MCF 10A (cell line): ENCODE results near the gene PIGA. TPM values are rescaled to one million over a fixed set of nuclear protein-coding genes. Genes with fewer than 3 reads are reported as not detected.

Experiments used
- BruUV-seq: library from RNA; stranded (reverse); fragments of 400-500 nt; replicated peaks from 2 replicates; lab custom pipeline; 2021; lab: Mats Ljungman, UMichigan
- CTCF ChIA-PET: fragments of 300-600 bp; sonication (Branson Sonifier 250); formaldehyde crosslinking; extraction: SDS; loops from one replicate; lab custom pipeline; 2021; ENCODE audit warnings: antibody characterized with exemption, inconsistent platforms; lab: Yijun Ruan, JAX
- POLR2A ChIA-PET: fragments of 300-600, 350-650 bp; sonication (Branson Sonifier 250); formaldehyde crosslinking; extraction: SDS; loops from one replicate; lab custom pipeline; 2020; ENCODE audit warnings: antibody characterized with exemption, inconsistent platforms; lab: Yijun Ruan, JAX
- DNase-seq: peaks from one replicate; pipeline ENCODE4 v3.0.0-alpha.2; 2018; ENCODE audit not compliant: unreplicated experiment
- H3K27ac Mint-ChIP-seq: one replicate; pipeline ENCODE4 v1.8.0; 2022; ENCODE audit warnings: mild to moderate bottlenecking, low read depth, mixed read lengths; ENCODE audit not compliant: unreplicated experiment
- H3K27me3 Mint-ChIP-seq: one replicate; pipeline ENCODE4 v1.8.0; 2022; ENCODE audit warnings: mixed read lengths; ENCODE audit not compliant: insufficient read depth, unreplicated experiment
- H3K36me3 Mint-ChIP-seq: one replicate; pipeline ENCODE4 v1.8.0; 2022; ENCODE audit warnings: mild to moderate bottlenecking, moderate library complexity, mixed read lengths; ENCODE audit not compliant: insufficient read depth, unreplicated experiment
- H3K4me1 Mint-ChIP-seq: one replicate; pipeline ENCODE4 v1.8.0; 2022; ENCODE audit warnings: mixed read lengths; ENCODE audit not compliant: insufficient read depth, unreplicated experiment
- H3K4me3 Mint-ChIP-seq: one replicate; pipeline ENCODE4 v1.8.0; 2022; ENCODE audit warnings: mild to moderate bottlenecking, moderate library complexity, mixed read lengths; ENCODE audit not compliant: unreplicated experiment
- H3K9me3 Mint-ChIP-seq: one replicate; pipeline ENCODE4 v1.8.0; 2022; ENCODE audit warnings: mixed read lengths; ENCODE audit not compliant: unreplicated experiment
- intact Hi-C: fragments of 100-400 bp; cut with micrococcal nuclease; formaldehyde crosslinking; loops from 2 replicates; pipeline ENCODE4 v1.14.1; 2022
- total RNA-seq: library from RNA; stranded (reverse); gene quantifications from 2 replicates; pipeline ENCODE4 v1.2.3, GENCODE V29; 2022
- TF ChIP-seq, protein P1 (sequence below): fragments of 200-600 bp; IDR thresholded peaks from one replicate; pipeline ENCODE4 v1.8.0; 2022; ENCODE audit warnings: antibody characterized with exemption, mild to moderate bottlenecking; ENCODE audit not compliant: unreplicated experiment

Gene PIGA
- total RNA-seq, 1 experiment from 2014 or later: 17.3 TPM

DNA sequence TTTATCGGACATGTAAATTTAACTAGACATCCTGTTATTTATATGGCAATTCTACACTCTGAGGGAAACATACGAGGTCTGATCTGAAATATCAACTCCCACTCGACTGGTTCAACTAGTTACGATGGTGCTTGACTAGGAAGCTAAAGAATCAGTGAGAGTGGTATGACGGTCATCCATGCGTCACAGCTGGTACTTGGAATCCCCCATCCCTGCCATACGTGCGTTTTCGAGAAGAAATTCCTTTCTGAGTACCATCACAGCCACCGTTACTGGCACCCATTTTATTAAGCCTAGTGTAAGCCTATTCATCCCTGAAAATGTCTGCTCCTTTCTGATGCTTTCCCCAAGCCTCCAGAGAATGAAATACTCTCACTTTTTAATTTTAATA is 695 bp upstream of the PIGA start:
- Mint-ChIP-seq H3K36me3 (no peaks in the 10 kb centered on the region), H3K27me3 (peaks cover 51% of the 10 kb centered on the region), H3K27ac (peak overlapping the region; percentile 88), H3K4me3 (peak overlapping the region; percentile 80), H3K9me3 (no peaks in the 10 kb centered on the region), H3K4me1 (peaks cover 5% of the 10 kb centered on the region)
- TF ChIP-seq, protein P1, sequence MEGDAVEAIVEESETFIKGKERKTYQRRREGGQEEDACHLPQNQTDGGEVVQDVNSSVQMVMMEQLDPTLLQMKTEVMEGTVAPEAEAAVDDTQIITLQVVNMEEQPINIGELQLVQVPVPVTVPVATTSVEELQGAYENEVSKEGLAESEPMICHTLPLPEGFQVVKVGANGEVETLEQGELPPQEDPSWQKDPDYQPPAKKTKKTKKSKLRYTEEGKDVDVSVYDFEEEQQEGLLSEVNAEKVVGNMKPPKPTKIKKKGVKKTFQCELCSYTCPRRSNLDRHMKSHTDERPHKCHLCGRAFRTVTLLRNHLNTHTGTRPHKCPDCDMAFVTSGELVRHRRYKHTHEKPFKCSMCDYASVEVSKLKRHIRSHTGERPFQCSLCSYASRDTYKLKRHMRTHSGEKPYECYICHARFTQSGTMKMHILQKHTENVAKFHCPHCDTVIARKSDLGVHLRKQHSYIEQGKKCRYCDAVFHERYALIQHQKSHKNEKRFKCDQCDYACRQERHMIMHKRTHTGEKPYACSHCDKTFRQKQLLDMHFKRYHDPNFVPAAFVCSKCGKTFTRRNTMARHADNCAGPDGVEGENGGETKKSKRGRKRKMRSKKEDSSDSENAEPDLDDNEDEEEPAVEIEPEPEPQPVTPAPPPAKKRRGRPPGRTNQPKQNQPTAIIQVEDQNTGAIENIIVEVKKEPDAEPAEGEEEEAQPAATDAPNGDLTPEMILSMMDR: no peak
- POLR2A ChIA-PET: interaction anchor here (1.1 kb wide), 1 partner anchor 139 kb away, joined by 8 read pairs; no protein-coding TSS in a partner anchor
- intact Hi-C loops: loop anchor here (5.0 to 10.0 kb wide), 2 partner anchors 34 to 339 kb away; no protein-coding TSS in a partner anchor
- peak; percentile 6 for DNase-seq
- TSS peak; percentile 55 for BruUV-seq
- CTCF ChIA-PET: interaction anchor here (0.6 kb wide), 1 partner anchor 1736 kb away, joined by 3 read pairs; no protein-coding TSS in a partner anchor

GRCh38 chrX:15334561-15334960 is 762 bp downstream of the PIGA start:
- BruUV-seq: no TSS peak

GRCh38 chrX:15328821-15329220 is 6.5 kb downstream of the PIGA start:
- Mint-ChIP-seq H3K27me3 (peaks cover 25% of the 10 kb centered on the region), H3K27ac (no peak overlapping the region), H3K36me3 (peaks cover 24% of the 10 kb centered on the region), H3K9me3 (no peaks in the 10 kb centered on the region), H3K4me1 (peaks cover 5% of the 10 kb centered on the region), H3K4me3 (no peak overlapping the region)
- POLR2A ChIA-PET: interaction anchor here (1.2 to 1.4 kb wide), 2 partner anchors 26 to 1593 kb away, joined by 3 read pairs; no protein-coding TSS in a partner anchor
- no peak for DNase-seq
- intact Hi-C loops: no loop called here
- no TSS peak for BruUV-seq
- CTCF ChIA-PET: interaction anchor here (1.3 to 2.5 kb wide), 2 partner anchors 17 to 29 kb away, joined by 3 to 8 read pairs; no protein-coding TSS in a partner anchor
- TF ChIP-seq, protein P1: no peak

More at GRCh38 chrX:15334561-15334960, 762 bp downstream of the PIGA start:
- DNase-seq: no peak
- Mint-ChIP-seq H3K4me3 (peak overlapping the region; percentile 80), H3K9me3 (no peaks in the 10 kb centered on the region), H3K36me3 (no peaks in the 10 kb centered on the region), H3K27me3 (peaks cover 37% of the 10 kb centered on the region), H3K4me1 (peaks cover 5% of the 10 kb centered on the region), H3K27ac (peak overlapping the region; percentile 88)
- POLR2A ChIA-PET: interaction anchor here (0.6 to 1.0 kb wide), 4 partner anchors 9 to 290 kb away, joined by 3 read pairs; no protein-coding TSS in a partner anchor
- CTCF ChIA-PET: interaction anchor here (0.8 to 2.2 kb wide), 4 partner anchors 14 to 137 kb away, joined by 3 to 13 read pairs (median 3); no protein-coding TSS in a partner anchor
- TF ChIP-seq, protein P1: no peak
- intact Hi-C loops: loop anchor here (10.0 kb wide), 1 partner anchor 340 kb away; no protein-coding TSS in a partner anchor

- TF ChIP-seq, protein P1: no peak
- Mint-ChIP-seq H3K9me3 (no peaks in the 10 kb centered on the region), H3K4me3 (no peak overlapping the region), H3K27me3 (peaks cover 32% of the 10 kb centered on the region), H3K36me3 (peaks cover 24% of the 10 kb centered on the region), H3K27ac (no peak overlapping the region), H3K4me1 (peaks cover 5% of the 10 kb centered on the region)
- BruUV-seq: no TSS peak
- ChIA-PET CTCF (interaction anchor here (0.5 to 2.4 kb wide), 3 partner anchors 29 to 1296 kb away, joined by 3 to 15 read pairs (median 3); no protein-coding TSS in a partner anchor), POLR2A (interaction anchor here (1.2 to 1.4 kb wide), 2 partner anchors 25 to 1592 kb away, joined by 3 read pairs; no protein-coding TSS in a partner anchor)
- no peak for DNase-seq
- intact Hi-C loops: no loop called here
Observed at GRCh38 chrX:15328131-15328530, 7.2 kb downstream of the PIGA start.
